ENCODE data around the gene ITLN2. TPM values are rescaled to one million over a fixed set of nuclear protein-coding genes. Genes with fewer than 3 reads are reported as not detected.

Gene ITLN2
- total RNA-seq, 2 donors from 2014 or later: 20.3 to 29.7 TPM

- no peak for DNase-seq
- Mint-ChIP-seq H3K27ac (no peak overlapping the region), H3K4me1 (peaks cover 41% of the 10 kb centered on the region), H3K9me3 (no peaks in the 10 kb centered on the region), H3K36me3 (ENCODE audit: low read depth) (peaks cover 6% of the 10 kb centered on the region), H3K4me3 (no peak overlapping the region), H3K27me3 (ENCODE audit: insufficient read depth) (no peaks in the 10 kb centered on the region)
- Histone ChIP-seq H3K4me1 (ENCODE audit: control insufficient read depth, insufficient read depth, low read length) (peaks cover 1% of the 10 kb centered on the region), H3K27me3 (ENCODE audit: control insufficient read depth, insufficient read depth, low read length, poor library complexity, severe bottlenecking) (no peaks in the 10 kb centered on the region), H3K36me3 (ENCODE audit: control insufficient read depth, insufficient read depth, low read length) (no peaks in the 10 kb centered on the region), H3K9ac (ENCODE audit: extremely low read depth, low read length, poor library complexity, severe bottlenecking) (no peak overlapping the region), H3K4me3 (ENCODE audit: low read length) (no peak overlapping the region), H3K27ac (ENCODE audit: low read depth, low read length) (no peak overlapping the region), H3K9me3 (ENCODE audit: control insufficient read depth, low read length) (no peaks in the 10 kb centered on the region)
- 90 to 94% methylated on average over 3 of the region's 3 CpGs for WGBS, 2 experiments (ENCODE audit: insufficient coverage in 1 of 2, insufficient read length in 1 of 2)
- TF ChIP-seq, protein P1, sequence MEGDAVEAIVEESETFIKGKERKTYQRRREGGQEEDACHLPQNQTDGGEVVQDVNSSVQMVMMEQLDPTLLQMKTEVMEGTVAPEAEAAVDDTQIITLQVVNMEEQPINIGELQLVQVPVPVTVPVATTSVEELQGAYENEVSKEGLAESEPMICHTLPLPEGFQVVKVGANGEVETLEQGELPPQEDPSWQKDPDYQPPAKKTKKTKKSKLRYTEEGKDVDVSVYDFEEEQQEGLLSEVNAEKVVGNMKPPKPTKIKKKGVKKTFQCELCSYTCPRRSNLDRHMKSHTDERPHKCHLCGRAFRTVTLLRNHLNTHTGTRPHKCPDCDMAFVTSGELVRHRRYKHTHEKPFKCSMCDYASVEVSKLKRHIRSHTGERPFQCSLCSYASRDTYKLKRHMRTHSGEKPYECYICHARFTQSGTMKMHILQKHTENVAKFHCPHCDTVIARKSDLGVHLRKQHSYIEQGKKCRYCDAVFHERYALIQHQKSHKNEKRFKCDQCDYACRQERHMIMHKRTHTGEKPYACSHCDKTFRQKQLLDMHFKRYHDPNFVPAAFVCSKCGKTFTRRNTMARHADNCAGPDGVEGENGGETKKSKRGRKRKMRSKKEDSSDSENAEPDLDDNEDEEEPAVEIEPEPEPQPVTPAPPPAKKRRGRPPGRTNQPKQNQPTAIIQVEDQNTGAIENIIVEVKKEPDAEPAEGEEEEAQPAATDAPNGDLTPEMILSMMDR (conservative IDR thresholded peaks at IDR 0.05): no peak
These were observed 1.6 kb downstream of the ITLN2 start for GRCh38 chr1:160953030-160953429.

- Histone ChIP-seq H3K4me3 (ENCODE audit: low read length) (no peak overlapping the region), H3K27me3 (ENCODE audit: control insufficient read depth, insufficient read depth, low read length, poor library complexity, severe bottlenecking) (no peaks in the 10 kb centered on the region), H3K36me3 (ENCODE audit: control insufficient read depth, insufficient read depth, low read length) (no peaks in the 10 kb centered on the region), H3K9ac (ENCODE audit: extremely low read depth, low read length, poor library complexity, severe bottlenecking) (no peak overlapping the region), H3K9me3 (ENCODE audit: control insufficient read depth, low read length) (no peaks in the 10 kb centered on the region), H3K27ac (ENCODE audit: low read depth, low read length) (no peak overlapping the region), H3K4me1 (ENCODE audit: control insufficient read depth, insufficient read depth, low read length) (peaks cover 5% of the 10 kb centered on the region)
- 92% methylated on average over 2 of the region's 2 CpGs for WGBS, 2 experiments (ENCODE audit: insufficient coverage in 1 of 2, insufficient read length in 1 of 2)
- Mint-ChIP-seq H3K36me3 (ENCODE audit: low read depth) (peaks cover 13% of the 10 kb centered on the region), H3K27me3 (ENCODE audit: insufficient read depth) (no peaks in the 10 kb centered on the region), H3K4me1 (peaks cover 47% of the 10 kb centered on the region), H3K27ac (no peak overlapping the region), H3K4me3 (no peak overlapping the region), H3K9me3 (no peaks in the 10 kb centered on the region)
- no peak for DNase-seq
- TF ChIP-seq, protein P1 (conservative IDR thresholded peaks at IDR 0.05): no peak
These were observed 2.5 kb downstream of the ITLN2 start for GRCh38 chr1:160952129-160952510.

DNA sequence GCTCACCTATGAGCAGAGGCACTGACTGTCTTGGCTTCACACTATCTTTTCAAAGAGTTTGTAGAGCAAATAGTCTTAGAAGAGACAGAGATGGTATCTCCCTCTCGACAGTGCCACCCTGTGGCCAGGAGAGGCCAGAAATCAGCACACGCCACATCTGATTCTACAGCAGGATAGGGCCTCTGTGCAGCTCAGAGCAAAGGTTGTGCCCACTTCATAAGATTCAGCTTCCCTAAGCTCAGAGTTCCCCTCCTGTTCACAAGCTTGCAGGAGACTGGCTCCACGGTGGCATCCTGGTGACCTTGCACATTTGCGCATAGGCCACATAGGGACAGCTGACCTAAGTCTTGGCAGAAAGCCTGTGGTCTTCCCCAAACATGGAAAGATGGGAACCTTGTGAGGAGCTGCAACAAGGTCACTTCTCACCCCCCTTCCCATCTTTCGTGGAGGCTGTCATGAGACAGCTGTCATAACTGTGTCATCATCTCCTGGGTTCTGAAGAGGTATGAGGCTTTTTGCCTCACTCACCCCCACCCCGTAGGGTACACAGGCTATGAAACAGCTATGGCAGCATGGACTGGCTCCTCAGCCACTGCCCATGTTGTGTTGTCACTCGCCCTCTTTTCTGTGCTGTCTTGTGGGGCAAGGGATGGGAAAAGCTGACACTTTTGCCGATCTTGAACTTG is 3.0 kb downstream of the ITLN2 start:
- WGBS, 2 experiments (ENCODE audit: insufficient coverage in 1 of 2, insufficient read length in 1 of 2): 58 to 63% methylated on average over 5 to 8 of the region's 8 CpGs
- no peaks in the 10 kb centered on the region for H3K36me3 ChIP-seq (ENCODE audit: control insufficient read depth, insufficient read depth, low read length)
- Mint-ChIP-seq H3K36me3 (ENCODE audit: low read depth) (peaks cover 18% of the 10 kb centered on the region), H3K4me3 (peak overlapping the region; percentile 62), H3K27ac (peak overlapping the region; percentile 86), H3K27me3 (ENCODE audit: insufficient read depth) (no peaks in the 10 kb centered on the region), H3K4me1 (peaks cover 52% of the 10 kb centered on the region), H3K9me3 (no peaks in the 10 kb centered on the region)
- H3K9me3 ChIP-seq (ENCODE audit: control insufficient read depth, low read length): no peaks in the 10 kb centered on the region
- no peak overlapping the region for H3K27ac ChIP-seq (ENCODE audit: low read depth, low read length)
- TF ChIP-seq, protein P1 (conservative IDR thresholded peaks at IDR 0.05): peak; percentile 93
- H3K4me1 ChIP-seq (ENCODE audit: control insufficient read depth, insufficient read depth, low read length): peaks cover 5% of the 10 kb centered on the region
- H3K27me3 ChIP-seq (ENCODE audit: control insufficient read depth, insufficient read depth, low read length, poor library complexity, severe bottlenecking): no peaks in the 10 kb centered on the region
- peak; percentile 91 for DNase-seq
- H3K4me3 ChIP-seq (ENCODE audit: low read length): peak overlapping the region; percentile 75
- no peak overlapping the region for H3K9ac ChIP-seq (ENCODE audit: extremely low read depth, low read length, poor library complexity, severe bottlenecking)

Measured in endodermal cell (in vitro differentiated cells).